ENCODE results near the gene ZBTB22.

ZBTB22 gene

GRCh38 chr6:33330736-33331135 lies 13.2 kb upstream of the ZBTB22 start:
- no peak for DNase-seq (ENCODE audit: low read depth in 2 of 2)

DNA sequence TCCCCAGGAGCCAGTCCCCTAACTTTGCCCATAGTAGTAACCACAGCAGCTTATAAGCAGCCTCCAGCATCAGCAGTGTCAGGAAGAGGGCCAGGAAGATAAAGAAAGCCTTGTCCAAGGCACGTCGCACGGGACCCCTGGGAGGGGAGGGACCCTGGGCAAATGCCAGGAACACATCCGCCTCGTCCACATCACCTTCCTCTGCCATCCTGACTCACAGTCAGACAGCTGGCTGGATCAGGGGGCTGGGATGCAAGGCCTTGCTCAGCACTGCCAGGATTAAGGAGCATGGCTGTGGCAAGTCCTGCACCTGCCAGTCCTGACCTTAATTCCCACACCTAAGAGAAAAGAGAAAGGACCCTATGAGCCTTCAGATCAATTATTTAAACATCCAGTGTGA lies 11.5 kb upstream of the ZBTB22 start:
- no peak for DNase-seq (ENCODE audit: low read depth in 2 of 2)

DNA sequence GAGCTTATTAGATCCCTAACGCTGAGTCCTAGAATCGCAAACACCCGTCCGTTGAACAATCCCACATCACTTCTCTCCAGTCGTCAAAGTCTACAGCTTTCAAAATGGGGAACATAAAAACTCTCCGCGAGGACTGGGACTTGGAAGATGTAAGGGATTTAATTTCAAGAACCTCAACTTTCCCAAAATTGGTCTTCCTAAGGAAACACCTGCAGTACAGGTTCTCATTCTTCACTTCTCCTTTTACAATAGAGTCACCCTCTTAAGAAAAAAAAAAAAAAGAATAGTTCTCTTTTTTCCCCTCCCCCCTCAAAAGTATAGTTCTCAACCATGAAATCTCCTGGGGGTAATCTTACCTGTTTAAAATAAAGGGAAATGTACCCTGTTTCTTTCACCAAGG lies 6.6 kb upstream of the ZBTB22 start:
- no peak for DNase-seq (ENCODE audit: low read depth in 2 of 2)

- DNase-seq (ENCODE audit: low read depth in 2 of 2) = no peak
These were observed 6.0 kb upstream of the ZBTB22 start for GRCh38 chr6:33323623-33323948.

DNA sequence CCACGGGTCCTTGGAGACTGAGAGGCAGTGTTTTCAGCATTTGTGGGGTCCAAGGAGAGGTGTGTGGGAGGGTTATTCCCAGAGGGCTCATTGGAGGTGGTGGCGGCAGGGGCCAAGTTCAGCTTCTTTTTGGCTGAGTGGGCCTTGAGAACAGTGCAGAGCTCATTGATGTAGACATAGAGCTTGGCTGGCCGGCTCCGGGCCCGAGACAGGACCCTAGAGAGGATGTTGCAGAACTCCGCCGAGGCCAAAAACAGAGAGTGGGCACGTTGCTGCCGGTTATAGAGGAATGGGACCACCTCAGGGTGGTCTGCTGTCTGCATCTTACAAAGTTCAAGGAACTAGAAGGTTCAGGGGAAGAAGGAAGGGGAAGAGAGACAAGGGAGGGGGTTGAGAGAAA lies 3.7 kb upstream of the ZBTB22 start:
- DNase-seq (ENCODE audit: low read depth in 2 of 2) = no peak

GRCh38 chr6:33320315-33321181 lies 3.0 kb upstream of the ZBTB22 start:
- DNase-seq (ENCODE audit: low read depth in 2 of 2) = no peak

DNA sequence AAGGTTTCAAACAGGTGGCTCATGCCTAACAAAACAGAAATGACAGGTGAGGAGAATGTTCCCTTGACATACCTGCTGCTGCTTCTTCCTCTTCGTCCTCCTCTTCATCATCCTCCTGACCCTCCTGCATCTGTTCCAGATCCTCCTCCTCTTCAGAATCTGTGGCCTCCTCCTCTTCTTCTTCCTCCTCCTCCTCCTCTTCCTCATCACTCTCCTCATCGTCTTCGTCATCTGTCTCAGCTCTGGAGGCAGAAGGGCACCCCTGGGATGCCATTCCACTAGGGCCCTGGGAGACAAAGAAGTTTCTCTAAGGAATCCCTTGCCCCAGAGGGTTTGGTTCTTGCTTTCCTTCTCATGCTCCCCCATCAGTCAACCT lies 2.4 kb upstream of the ZBTB22 start:
- no peak for DNase-seq (ENCODE audit: low read depth in 2 of 2)

- DNase-seq (ENCODE audit: low read depth in 2 of 2) = no peak
These were observed 1.0 kb upstream of the ZBTB22 start for GRCh38 chr6:33318426-33319073.

DNA sequence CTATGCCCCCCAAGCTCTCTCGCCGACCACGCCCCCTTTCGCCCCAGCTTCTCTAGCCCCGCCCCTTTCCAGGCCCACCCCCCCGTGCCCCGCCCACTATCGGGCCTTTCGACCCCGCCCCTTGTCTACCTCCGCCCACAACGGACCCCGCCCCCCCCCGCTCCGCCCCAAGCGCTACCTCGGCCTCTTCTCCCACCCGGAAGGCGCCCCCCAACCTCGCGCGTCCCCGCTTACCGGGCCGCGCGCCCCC lies 200 bp downstream of the ZBTB22 start:
- DNase-seq (ENCODE audit: low read depth in 2 of 2) = peak in 1 of 2 donors; percentile 64

GRCh38 chr6:33316603-33317418 lies 733 bp downstream of the ZBTB22 start:
- no peak for DNase-seq (ENCODE audit: low read depth in 2 of 2)

DNA sequence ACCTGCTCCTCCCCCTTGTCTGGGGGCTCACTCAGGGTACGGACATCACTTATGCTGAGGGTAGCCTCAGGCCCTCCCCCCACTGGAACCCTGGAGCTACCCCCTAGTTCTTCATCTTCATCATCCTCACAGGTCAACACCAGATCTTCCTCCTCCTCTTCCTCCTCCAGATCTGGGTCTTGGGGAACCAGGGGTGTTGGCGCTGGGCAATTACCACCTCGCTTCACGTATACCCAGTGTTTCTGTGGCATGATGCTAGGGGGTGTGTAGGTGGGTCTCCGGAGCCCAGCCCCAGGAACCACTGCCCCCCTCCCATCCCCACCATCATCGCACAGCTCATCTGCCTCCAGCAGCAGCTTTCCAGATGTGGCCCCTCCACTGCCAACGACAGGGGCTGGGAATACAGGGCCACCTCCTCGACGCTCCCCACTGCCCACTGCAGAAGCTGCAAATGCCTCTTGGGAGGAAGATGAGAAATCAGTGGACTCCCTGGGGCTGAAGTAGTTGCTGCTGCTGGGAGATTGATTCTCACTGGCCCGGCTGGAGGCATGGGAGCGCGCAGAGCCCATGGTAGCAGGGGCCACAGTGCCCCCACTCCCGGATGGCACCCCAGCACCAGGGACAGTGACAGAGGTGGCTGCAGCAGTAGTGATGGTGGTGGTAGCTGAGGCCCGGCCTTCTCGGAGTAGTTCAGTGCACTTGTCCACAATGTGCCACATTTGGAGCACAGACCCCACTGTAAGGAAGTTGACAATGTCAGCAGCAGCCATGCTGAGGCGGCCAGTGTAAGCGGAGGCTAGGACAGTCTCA lies 1.5 kb downstream of the ZBTB22 start:
- no peak for DNase-seq (ENCODE audit: low read depth in 2 of 2)

DNA sequence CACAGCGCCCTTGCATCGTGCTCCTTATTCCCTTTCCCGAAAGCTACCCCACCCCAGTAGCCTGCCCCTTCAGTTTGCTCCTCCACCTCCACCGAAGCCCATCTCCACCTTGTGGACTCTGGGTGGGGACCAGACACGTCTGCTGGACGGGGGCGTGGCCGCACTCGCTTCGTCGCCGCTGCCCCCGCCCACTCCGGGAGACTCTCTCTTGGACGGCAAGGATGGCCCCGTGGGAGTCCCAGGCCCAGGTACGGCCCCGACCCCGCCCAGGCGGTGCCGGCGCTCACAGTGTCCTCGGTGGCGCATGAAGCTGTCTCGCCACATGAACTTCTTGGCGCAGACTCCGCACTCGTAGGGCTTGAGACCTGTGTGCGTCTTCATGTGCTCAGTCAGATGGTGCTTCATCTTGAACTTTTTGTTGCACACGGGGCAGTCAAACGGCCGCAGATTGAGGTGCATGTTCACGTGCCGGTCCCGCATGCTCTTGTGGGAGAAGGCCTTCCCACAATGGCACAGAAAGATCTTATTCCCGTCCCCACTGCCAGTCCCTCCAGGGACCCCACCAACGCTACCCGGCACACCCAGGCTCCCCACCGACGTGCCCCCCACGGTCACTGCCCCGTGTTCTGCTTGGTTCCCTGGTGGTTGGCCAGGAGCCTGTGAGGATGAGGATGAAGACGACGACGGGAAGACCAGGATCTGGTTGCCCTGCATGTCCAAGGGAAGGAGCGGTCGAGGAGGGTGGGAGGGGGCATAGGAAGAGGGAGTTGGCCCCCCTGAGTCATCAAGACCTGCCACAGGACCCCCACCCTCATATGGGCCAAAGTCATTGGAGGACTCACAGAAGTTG lies 2.4 kb downstream of the ZBTB22 start:
- no peak for DNase-seq (ENCODE audit: low read depth in 2 of 2)

DNA sequence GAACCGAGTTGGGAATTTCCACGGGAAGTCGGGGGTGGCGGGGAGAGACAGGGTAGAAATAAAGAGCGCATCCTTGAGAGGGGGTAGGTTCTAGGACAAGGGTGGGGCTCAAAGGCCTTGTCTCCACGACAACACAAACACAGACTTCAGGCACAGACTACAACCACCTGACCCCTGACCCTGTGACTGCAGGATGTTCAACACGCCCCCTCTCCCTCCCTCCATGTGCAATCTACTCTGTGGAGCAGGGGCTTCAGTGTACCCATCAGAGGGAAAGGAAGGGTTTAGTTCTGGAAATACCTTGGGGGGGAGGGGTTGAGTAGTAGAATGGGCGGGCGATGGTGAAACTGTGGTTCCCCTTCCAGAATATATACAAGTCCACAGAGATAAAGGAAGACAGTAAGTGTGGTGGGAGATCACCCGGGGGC lies 3.0 kb downstream of the ZBTB22 start:
- DNase-seq (ENCODE audit: low read depth in 2 of 2) = no peak

DNA sequence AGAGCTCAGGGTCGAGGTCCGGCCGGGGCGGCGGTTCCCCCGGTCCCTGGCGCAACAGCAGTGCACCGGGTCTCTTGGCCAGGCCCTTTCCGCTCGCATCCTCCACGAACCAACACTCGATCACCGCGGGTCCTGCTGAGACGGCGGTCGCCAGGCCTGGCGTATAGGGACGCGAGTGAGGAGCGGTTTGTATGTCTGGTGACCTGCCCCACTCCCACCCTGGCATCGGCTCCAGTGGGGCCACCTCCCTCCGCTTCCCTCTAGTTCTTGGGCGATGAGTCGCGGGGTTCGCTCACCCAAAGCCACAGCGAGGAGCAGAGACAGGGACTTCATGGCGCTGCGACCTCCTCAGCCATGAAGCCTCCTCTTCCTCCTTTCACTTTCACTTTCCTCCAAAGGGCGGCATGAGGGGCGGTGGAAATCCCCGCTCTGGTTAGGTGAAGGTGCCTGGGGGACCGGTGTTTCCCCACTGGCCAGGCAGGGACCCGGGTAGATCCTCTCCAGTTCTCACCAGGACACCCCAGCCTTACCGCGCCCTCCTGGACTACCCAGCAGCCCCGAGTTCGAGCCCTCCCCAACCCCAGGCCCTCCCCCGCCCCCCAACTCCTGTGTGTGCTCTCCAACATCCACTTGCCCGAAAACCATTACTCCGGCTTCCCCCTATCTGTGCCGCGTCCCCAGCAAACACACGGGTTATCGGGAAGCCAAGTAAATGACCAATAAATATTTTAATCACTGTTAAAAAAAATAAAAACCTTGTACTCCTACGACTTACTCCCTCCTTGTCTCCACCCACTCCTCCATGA lies 3.6 kb downstream of the ZBTB22 start, which contains the start of gene TAPBP:
Gene TAPBP (minus strand): TSS at position 370 of the 806 bp plus-strand sequence. CDS start 37 bp downstream, at position 333.
- DNase-seq (ENCODE audit: low read depth in 2 of 2) = peak; percentile 75 to 78

GRCh38 chr6:33313105-33313708 lies 4.3 kb downstream of the ZBTB22 start:
- DNase-seq (ENCODE audit: low read depth in 2 of 2) = no peak

DNA sequence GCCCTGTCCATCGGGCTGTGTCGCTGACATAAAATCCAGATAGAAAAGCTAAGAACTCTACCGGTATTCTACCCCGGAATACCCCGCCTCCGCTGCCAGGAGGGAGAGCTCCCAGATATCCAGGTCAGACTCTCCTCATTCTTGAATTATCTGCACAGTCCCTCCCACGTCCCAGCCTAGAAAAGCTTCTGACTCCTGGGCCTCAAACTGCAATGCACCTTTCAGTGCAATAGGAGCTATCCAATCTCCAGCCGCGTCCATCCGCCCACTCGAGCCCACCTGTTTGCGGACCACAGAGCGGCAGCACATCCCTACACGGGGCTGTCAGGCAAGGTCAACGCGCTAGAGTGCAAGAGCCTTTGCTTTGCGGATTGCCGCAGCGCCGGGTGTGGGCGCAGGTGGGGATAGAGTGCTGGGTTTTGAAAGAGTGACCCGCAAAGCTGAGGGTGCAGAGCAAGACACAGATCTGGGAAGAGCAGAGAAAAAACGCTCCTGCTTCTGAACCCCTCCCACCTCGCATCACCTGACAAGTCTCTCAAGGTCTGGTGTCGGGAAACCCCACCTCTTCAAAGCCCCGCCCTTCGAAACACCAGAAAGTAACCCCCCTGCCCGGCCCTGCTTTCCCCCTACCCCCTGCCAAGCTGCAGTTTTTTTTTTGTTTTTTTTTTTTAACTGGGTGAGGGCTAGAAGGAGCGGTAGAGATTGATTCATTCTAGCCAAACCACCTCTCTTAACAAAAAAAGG lies 5.0 kb downstream of the ZBTB22 start:
- peak; percentile 67 to 70 for DNase-seq (ENCODE audit: low read depth in 2 of 2)

- DNase-seq (ENCODE audit: low read depth in 2 of 2) = no peak
These were observed 11.2 kb downstream of the ZBTB22 start for GRCh38 chr6:33306356-33306755.

DNA sequence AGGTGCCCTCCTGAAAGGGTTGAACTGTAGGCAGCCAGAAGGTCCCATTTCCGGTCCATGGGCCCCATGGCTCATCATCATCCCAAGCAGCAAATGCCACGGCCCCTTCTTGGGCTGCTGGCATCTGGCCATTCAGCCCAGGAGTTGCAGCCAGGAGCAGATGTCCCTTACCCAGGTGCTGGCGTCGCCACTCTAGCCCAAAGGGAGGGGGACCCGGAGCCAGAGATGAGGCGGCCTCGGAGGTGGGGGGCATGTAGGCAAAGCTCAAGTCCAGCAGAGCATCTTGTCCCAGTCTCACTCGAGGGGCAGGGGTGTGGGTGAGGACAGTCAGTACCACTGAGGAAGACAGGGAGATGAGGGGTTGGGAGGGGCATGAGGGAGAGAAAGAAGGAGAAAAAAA lies 12.5 kb downstream of the ZBTB22 start:
- no peak for DNase-seq (ENCODE audit: low read depth in 2 of 2)

GRCh38 chr6:33304216-33304615 lies 13.3 kb downstream of the ZBTB22 start:
- no peak for DNase-seq (ENCODE audit: low read depth in 2 of 2)
